Stimulated activated CD4-positive, alpha-beta T cell treated with anti-CD3 and anti-CD28 coated beads, TNF-alpha, amount 100 ng/mL, for 24 hours (primary cell): Measurements from ENCODE around the gene ZNF532.

Source experiments
- DNase-seq, 3 experiments: peaks; one replicate each; pipeline ENCODE4 v3.0.0-alpha.2; 2020; ENCODE audit warnings: low read depth in 3 of 3

The ZNF532 gene

GRCh38 chr18:58937071-58937886 is 72.6 kb downstream of the ZNF532 start:
- DNase-seq, result no peak

- no peak for DNase-seq
Measured at GRCh38 chr18:58937887-58938267, 73.2 kb downstream of the ZNF532 start.

GRCh38 chr18:58941426-58942099 is 76.9 kb downstream of the ZNF532 start:
- DNase-seq, result no peak

- DNase-seq, result no peak
Measured at GRCh38 chr18:58943896-58944295, 79.2 kb downstream of the ZNF532 start.

- no peak for DNase-seq
Measured at GRCh38 chr18:58947136-58947732, 82.6 kb downstream of the ZNF532 start.

- DNase-seq, result no peak
Measured at GRCh38 chr18:58949031-58949430, 84.4 kb downstream of the ZNF532 start.

GRCh38 chr18:58951986-58952702 is 87.5 kb downstream of the ZNF532 start:
- no peak for DNase-seq

- DNase-seq, result no peak
Measured at GRCh38 chr18:58952858-58953257, 88.2 kb downstream of the ZNF532 start.

GRCh38 chr18:58953627-58954026 is 89.0 kb downstream of the ZNF532 start:
- DNase-seq, result no peak

- DNase-seq, result no peak
Measured at GRCh38 chr18:58955001-58955400, 90.3 kb downstream of the ZNF532 start.

GRCh38 chr18:58955738-58956137 is 91.1 kb downstream of the ZNF532 start:
- DNase-seq, result no peak

- DNase-seq, result no peak
Measured at GRCh38 chr18:58958628-58959027, 94.0 kb downstream of the ZNF532 start.

GRCh38 chr18:58960508-58960907 is 95.8 kb downstream of the ZNF532 start:
- DNase-seq, result no peak

GRCh38 chr18:58960946-58961722 is 96.5 kb downstream of the ZNF532 start:
- no peak for DNase-seq

- DNase-seq, result no peak
Measured at GRCh38 chr18:58962336-58962735, 97.7 kb downstream of the ZNF532 start.

GRCh38 chr18:58965291-58966004 is 100.8 kb downstream of the ZNF532 start:
- DNase-seq, result no peak

GRCh38 chr18:58966005-58966677 is 101.5 kb downstream of the ZNF532 start:
- DNase-seq, result no peak

GRCh38 chr18:58966704-58967103 is 102.0 kb downstream of the ZNF532 start:
- DNase-seq, result no peak

GRCh38 chr18:58967751-58968254 is 103.1 kb downstream of the ZNF532 start:
- DNase-seq, result no peak
